GM21515 (cell line): ENCODE results near the gene MYD88.
A peak's percentile ranks its signal among the peaks of the same experiment; 100 is the strongest.

Experiments used
- ATAC-seq: cut with Tn5 transposase; IDR thresholded peaks from one replicate; pipeline ENCODE4 v1.9.1; 2021; ENCODE audit not compliant: unreplicated experiment

The MYD88 gene

DNA sequence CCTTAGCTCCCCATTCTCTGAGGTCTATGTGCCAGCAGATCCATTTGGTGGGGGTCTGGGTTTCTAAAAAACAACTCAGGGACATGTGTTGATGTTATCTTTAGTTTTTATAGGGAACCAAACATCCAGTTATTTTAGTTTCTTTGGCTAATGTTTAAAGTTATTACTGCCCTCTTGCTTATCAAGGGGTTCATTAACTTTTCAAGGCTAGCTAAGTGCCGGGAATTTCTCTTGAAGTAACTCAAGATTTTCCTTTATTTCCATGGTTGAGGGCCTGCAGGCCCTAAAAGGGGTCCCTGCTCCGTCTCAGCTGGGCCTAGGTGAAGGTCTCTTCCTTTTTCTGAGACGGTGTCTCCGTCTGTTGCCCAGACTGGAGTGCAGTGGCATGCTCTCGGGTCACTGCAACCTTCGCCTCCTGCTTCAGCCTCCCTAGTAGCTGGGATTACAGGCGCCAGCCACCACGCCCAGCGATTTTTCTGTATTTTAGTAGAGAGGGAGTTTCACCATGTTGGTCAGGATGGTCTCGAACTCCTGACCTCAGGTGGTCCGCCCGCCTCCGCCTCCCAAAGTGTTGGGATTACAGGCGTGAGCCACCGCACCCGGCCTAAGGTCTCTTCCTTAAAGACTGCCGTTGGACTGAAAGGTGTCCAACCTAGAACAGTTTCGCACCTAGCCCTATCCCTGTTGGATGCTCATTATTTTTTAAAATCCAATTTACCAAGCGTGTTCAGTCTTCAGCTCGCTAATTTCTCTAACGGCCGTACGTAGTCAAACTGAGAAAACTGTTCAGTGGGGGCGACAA lies 25.6 kb downstream of the MYD88 start:
- no peak for ATAC-seq

- no peak for ATAC-seq
Measured at GRCh38 chr3:38164643-38164951, 26.1 kb downstream of the MYD88 start.

GRCh38 chr3:38164952-38165721 lies 26.7 kb downstream of the MYD88 start, which contains the start of gene OXSR1:
OXSR1 (plus strand) TSS chr3:38165537; CDS start chr3:38165877, 340 bp downstream.
- ATAC-seq: peak; percentile 92

DNA sequence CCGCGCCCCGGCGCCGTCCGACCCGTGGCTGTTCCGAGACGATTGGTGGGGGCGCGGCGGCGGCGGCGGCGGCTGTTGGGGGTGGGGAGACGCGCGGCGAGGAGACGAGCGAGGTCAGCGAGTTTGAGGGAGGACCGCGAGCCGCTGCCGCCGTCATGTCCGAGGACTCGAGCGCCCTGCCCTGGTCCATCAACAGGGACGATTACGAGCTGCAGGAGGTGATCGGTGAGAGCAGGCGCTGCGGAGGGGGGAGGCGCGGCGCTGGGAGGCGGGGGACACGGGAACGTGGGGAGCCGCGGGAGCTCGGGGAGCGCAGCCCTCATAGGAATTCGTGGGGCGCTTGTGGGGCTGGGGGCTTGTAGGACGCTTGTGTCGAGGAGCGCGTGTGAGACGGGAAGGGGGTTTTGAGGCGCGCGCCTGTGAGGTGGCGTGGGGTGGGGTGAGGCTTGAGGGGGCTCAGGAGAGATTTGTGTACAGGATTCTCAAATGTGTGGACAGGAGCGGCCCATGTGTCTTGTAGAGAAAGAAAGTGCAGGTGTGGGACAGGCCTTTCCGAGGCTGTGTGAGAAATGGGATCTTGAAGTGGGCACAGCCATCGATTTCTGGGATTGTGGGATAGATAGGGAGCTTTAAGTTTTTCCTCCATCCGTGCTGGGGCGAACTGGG lies 27.4 kb downstream of the MYD88 start:
- no peak for ATAC-seq

DNA sequence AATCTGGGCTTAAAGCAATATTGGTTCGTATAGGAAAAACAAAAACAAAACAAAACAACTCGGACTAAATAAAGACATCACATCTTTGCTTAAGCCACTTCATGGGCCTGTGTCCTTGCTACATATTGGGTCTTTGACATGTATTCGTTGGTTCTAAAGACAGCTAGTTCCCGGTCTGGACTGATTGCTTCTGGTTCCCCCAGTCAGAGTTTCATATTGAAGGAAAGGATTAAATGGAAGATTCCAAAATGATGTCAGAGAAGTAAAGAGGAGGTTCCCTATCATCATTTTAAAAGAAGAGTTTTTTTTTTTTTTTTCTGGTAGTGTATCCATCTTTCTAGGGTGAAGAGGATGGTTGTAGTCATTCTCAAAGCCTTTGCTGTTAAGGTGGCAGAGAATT lies 29.1 kb downstream of the MYD88 start:
- no peak for ATAC-seq

DNA sequence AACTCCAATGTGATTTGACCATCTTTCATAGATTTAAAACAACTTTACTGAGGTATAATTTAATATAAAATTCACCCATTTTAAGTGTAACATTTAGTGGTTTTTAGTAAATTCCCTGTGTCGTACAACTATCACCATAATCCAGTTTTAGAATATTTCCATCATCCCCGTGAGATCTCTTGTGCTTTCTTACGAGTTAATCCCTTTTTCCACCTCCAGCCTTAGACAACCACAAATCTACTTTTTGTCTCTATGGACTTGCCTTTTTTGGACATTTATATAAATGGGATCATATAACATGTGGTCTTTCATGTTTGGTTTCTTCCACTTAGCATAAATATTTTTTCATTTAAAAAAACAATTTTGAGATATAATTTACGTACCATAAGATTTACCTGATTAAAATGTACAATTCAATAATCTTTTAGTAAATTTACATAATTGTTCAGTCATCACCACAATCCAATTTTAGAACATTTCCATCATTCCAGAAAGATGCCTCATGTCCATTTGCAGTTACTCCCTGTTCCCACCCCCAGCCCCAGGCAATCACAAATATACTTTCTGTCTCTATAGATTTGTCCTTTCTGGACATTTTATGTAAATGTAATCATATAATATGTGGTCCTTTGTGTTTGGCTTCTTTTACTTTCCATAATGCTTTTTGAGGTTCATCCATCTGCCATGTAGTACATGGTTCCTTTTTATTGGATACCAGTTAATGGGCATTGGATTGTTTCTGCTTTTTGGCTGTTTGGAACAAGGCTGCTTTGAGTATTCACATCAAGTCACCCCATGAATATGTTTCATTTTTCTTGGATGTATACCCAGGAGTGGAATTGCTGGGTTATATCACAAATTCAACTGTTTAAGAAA lies 29.9 kb downstream of the MYD88 start:
- no peak for ATAC-seq

- no peak for ATAC-seq
Measured at GRCh38 chr3:38169027-38169317, 30.5 kb downstream of the MYD88 start.

DNA sequence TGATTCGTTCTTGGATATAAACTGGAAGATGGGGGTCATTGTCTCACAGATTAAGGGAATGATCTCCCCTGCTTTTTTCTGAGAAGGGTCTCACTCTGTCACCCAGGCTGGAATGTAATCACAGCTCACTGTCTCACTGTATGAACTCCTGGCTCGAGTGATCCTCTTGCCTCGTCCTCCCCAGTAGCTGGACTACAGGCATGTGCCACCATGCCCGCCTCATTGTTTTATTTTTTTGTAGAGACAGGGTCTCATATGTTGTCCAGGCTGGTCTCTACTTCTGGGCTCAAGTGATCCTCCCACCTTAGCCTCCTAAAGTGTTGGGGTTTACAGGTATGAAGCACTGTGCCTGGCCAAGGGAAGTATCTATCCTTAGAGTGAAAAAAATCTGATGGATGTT lies 32.3 kb downstream of the MYD88 start:
- ATAC-seq: no peak

DNA sequence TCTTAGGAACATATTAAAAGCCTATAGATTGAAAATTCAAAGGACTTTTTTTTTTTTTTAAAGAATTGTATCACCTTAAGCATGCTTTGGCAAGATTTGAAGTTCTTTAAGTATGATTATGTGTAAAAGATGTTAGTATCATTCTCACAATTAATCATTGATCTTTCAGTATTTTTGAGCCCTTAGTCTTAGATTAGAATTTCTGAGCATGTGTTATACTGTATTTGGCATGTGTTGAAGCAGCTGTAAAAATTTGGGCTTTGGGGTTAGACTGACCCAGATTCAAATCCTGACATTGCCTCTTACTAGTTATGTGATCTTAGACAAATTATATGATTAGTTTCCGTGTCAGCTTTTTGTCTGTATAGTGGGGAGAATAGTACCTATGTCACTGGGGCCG lies 33.2 kb downstream of the MYD88 start:
- no peak for ATAC-seq

DNA sequence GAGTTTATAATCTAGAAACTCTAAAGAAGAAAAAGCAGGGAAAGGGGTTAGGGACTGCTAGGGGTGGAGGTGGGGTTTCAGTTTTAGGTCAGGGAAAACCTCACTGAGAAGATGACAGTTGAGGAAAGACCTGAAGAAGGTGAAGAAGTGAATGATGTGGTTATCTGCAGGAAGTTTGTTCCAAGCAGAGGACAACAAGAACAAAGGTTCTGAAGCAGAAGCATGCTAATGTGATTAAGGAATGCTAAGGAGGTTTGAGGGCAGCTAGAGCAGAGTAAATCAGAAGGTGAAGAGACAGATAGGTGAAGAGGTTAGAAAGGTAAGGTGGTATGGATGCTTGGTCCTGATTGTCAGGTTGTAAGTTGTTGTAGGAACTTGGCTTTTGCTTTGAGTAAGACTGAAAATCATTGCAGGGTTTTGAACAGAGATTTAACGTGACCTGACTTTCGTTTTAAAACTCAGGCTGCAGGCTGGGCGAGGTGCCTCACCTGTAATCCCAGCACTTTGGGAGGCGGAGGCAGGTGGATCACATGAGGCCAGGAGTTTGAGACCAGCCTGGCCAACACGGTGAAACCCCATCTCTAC lies 35.5 kb downstream of the MYD88 start:
- no peak for ATAC-seq

GRCh38 chr3:38177181-38177580 lies 38.7 kb downstream of the MYD88 start:
- ATAC-seq: no peak

GRCh38 chr3:38186781-38187180 lies 48.3 kb downstream of the MYD88 start:
- ATAC-seq: no peak

DNA sequence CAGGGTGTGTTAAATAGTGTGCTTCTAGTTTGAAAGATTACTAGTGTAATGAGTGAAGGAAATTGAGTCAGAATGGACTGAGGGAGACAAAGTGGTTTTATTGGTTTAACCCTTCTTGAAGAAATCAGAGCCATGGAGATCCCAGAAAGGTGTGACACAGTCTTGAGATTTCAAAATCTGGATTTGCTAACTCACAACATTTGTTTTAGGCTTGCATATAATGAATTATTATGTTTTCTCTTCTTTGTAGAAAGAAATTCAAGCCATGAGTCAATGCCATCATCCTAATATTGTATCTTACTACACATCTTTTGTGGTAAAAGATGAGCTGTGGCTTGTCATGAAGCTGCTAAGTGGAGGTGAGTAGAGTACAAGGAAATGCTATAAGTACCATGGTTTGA lies 52.0 kb downstream of the MYD88 start:
- no peak for ATAC-seq
